Activated naive CD4-positive, alpha-beta T cell treated with anti-CD3 and anti-CD28 coated beads, Interleukin-2, amount 10 ng/mL, durations not matched to agents 7 days and 5 days (primary cell): ENCODE measurements around the gene DECR2.
"Not testable (repeated sequence)": the region's sequence is repeated elsewhere in the genome, so short reads cannot be mapped to it uniquely, and the experiment has no call there.

Source experiments
- CTCF ChIA-PET: fragments of 350-600 bp; sonication (Branson Sonifier 250); formaldehyde crosslinking; loops from one replicate; lab custom pipeline; 2021; ENCODE audit warnings: antibody characterized with exemption; lab: Charles Lee
- DNase-seq: peaks from one replicate; pipeline ENCODE4 v3.0.0-alpha.2; 2020
- H3K27ac Mint-ChIP-seq: one replicate; pipeline ENCODE4 v1.8.0; 2021; ENCODE audit warnings: mild to moderate bottlenecking, moderate library complexity, mixed read lengths
- H3K27me3 Mint-ChIP-seq: one replicate; pipeline ENCODE4 v1.8.0; 2021; ENCODE audit warnings: mild to moderate bottlenecking, mixed read lengths
- H3K36me3 Mint-ChIP-seq: one replicate; pipeline ENCODE4 v1.8.0; 2021; ENCODE audit warnings: mixed read lengths
- H3K4me1 Mint-ChIP-seq: one replicate; pipeline ENCODE4 v1.8.0; 2021; ENCODE audit warnings: mixed read lengths
- H3K4me3 Mint-ChIP-seq: one replicate; pipeline ENCODE4 v1.8.0; 2021; ENCODE audit warnings: mild to moderate bottlenecking, moderate library complexity, mixed read lengths
- H3K9me3 Mint-ChIP-seq: one replicate; pipeline ENCODE4 v1.8.0; 2021; ENCODE audit warnings: mixed read lengths

Gene DECR2

DNA sequence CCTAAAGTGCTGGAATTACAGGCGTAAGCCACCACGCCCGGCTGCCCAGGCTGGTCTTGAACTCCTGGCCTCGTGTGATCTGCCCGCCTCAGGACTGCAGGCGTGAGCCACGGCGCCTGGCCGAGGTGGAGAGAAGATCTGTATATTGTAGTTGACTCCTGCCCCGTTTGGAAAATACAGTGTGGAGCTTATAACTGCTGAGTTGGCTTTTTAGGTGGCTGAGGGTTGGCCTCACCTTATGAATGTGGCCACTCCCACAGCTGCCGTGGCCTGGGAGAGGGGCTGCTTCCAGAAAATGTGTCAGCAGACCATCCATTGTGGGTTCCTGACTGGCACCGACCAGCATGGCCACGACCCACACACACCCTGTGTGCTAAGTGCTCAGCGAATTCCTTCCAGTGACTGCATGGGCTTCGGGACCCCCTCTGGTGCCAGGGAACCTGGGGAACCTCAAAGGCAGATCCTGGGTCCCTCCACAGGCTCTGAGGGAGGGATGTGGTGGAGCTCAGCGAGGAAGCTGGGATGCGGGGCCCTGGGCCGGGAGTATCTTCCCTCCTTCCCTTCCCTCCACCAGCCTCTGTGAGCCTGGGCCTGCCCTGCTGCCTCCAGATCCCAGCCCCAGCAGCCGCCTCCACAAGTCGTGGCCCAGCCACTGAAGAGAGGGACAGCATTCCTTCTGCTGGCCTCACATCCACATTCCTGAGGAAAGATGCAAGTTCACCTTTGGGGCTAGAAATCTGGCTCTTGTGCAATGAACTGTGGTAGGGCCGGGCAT lies 12.9 kb downstream of the DECR2 start:
- no peaks in the 10 kb centered on the region for H3K27me3 Mint-ChIP-seq
- CTCF ChIA-PET, result interaction anchor here (0.6 kb wide), 1 partner anchor 321 kb away, joined by 3 read pairs; no protein-coding TSS in a partner anchor

DNA sequence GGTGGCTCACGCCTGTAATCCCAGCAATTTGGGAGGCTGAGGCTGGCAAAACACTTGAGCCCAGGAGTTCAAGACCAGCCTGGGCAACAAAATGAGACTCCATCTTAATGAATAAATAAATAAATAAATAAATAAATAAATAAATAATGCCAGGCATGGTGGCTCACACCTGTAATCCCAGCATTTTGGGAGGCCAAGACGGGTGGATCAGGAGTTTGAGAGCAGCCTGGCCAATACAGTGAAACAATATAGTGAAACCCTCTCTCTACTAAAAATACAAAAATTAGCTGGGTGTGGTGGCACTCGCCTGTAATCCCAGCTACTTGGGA lies 13.4 kb downstream of the DECR2 start:
- H3K4me1 Mint-ChIP-seq, H3K4me3 Mint-ChIP-seq, H3K27me3 Mint-ChIP-seq, H3K9me3 Mint-ChIP-seq, H3K27ac Mint-ChIP-seq, DNase-seq, CTCF ChIA-PET, H3K36me3 Mint-ChIP-seq: not testable (repeated sequence)

More for the DNA sequence above, 12.9 kb downstream of the DECR2 start:
- DNase-seq, result no peak
- Mint-ChIP-seq H3K9me3 (no peaks in the 10 kb centered on the region), H3K27ac (no peak overlapping the region), H3K36me3 (no peaks in the 10 kb centered on the region), H3K4me1 (no peaks in the 10 kb centered on the region), H3K4me3 (no peak overlapping the region)

DNA sequence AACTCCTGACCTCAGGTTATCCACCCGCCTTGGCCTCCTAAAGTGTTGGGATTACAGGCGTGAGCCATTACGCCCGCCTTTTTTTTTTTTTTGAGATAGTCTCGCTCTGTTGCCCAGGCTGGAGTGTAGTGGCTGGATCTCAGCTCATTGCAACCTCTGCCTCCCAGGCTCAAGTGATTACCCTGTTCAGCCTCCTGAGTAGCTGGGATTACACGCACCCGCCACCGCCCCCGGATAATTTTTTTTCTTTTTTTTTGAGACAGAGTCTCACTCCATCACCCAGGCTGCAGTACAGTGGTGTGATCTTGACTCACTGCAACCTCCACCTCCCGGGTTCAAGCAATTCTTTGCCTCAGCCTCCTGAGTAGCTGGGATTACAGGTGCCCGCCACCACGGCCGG lies 20.5 kb downstream of the DECR2 start:
- H3K4me3 Mint-ChIP-seq, DNase-seq, H3K27ac Mint-ChIP-seq, CTCF ChIA-PET, H3K9me3 Mint-ChIP-seq, H3K36me3 Mint-ChIP-seq: not testable (repeated sequence)
- Mint-ChIP-seq H3K27me3 (peaks cover 45% of the 10 kb centered on the region), H3K4me1 (peaks cover 16% of the 10 kb centered on the region)

DNA sequence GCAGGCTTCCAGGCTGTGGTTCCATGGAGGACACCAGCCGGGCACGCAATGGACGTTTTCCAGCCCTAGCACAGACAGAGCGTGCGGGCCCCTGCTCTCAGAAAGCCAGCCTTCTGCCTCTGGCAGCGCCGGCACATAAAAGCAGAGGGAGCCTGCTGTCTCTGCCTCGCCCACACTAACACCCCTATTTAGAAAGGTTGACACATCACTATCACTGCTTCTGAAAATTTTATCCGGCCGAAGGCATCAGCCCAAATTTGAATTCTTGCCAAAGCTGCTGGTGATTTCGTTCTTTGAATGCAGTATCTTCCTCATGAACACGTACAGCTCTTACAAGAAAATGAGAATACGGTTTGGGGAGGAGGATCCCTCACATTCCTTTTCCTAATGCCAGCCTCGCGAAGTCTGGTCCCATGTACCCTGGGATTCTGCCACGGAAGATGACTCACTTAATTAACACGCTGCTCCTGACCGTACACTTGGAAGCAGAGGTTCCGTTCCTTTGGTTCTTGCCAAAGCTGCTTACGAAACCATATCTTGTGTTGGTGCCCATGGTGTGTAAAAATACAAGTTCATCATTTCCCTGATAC lies 22.4 kb downstream of the DECR2 start:
- DNase-seq, result no peak
- CTCF ChIA-PET, result no interaction called here
- no peaks in the 10 kb centered on the region for H3K9me3 Mint-ChIP-seq

DNA sequence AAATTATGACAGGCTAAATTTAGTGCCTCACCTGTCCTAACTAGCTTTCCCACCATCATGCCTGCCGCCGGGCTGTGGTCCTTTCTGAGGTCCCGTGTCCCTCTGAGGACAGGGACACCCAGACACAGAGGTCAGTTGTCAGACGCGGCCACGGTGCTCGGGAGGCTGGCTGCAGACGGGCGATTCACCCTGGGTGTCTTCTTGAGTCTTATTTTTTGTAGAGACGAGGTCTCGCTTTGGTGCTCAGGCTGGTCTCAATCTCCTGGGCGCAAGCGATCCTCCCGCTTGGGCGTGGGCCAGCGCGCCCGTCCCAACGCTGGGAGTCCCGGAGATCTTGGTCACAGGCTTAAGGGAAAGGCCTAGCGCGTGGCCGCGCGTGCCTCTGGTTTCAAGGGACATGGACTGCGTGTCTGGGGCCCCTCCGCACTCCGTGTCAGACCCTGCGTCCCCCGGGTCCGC lies 23.0 kb downstream of the DECR2 start:
- Mint-ChIP-seq H3K27me3 (peaks cover 50% of the 10 kb centered on the region), H3K4me3 (peak overlapping the region; percentile 82)
- no peak for DNase-seq

More for the DNA sequence above, 22.4 kb downstream of the DECR2 start:
- H3K27ac Mint-ChIP-seq, result no peak overlapping the region
- H3K4me3 Mint-ChIP-seq, result peak overlapping the region; percentile 82
- H3K27me3 Mint-ChIP-seq, result peaks cover 50% of the 10 kb centered on the region
- no peaks in the 10 kb centered on the region for H3K36me3 Mint-ChIP-seq
- peaks cover 30% of the 10 kb centered on the region for H3K4me1 Mint-ChIP-seq

DNA sequence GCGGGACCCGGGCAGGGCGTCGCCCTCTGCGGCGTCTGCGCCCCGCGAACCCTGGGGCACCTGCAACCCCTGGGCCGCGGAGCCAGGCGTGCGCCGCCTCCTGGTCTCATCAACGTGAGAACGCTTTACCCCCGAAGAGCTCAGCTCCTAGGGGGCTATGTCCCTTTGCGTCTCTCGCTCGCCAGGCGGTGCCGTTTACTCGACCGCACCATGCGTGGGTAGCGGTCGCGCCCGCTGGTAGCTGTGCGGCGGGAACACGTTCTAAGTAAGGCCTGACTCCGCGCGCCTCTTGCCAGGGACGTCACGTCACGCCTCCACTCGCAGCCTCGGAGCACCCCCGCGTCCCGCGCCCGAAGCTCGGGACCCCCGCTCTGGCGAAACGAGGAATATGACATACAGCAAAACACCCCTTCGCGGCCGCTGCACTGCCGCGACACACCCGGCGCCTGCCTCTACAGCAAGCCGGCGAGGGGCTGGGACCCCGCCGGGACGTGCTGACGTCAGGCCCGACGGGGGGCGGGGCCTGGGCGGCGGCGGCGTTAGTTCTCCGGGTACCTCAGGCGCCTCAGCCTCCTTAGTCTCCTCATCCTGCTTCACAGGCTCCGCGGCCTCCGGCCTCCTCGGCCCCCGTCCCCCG lies 23.5 kb downstream of the DECR2 start, which contains the start of gene RAB11FIP3:
Gene RAB11FIP3, plus strand, starts transcription at position 568 of the 637 bp plus-strand sequence. CDS start 358 bp downstream, outside the sequence.
- CTCF ChIA-PET, result interaction anchor here (0.6 to 1.0 kb wide), 2 partner anchors 42 to 70 kb away, joined by 3 to 4 read pairs; no protein-coding TSS in a partner anchor
- Mint-ChIP-seq H3K4me1 (peaks cover 30% of the 10 kb centered on the region), H3K27ac (peak within 1 kb of the TSS; percentile 84), H3K4me3 (peak within 1 kb of the TSS; percentile 82), H3K27me3 (peaks cover 50% of the 10 kb centered on the region), H3K9me3 (no peaks in the 10 kb centered on the region), H3K36me3 (peaks cover 3% of the 10 kb centered on the region)
- DNase-seq, result peak; percentile 89

More for the DNA sequence above, 23.0 kb downstream of the DECR2 start:
- Mint-ChIP-seq H3K4me1 (peaks cover 30% of the 10 kb centered on the region), H3K27ac (no peak overlapping the region), H3K9me3 (no peaks in the 10 kb centered on the region), H3K36me3 (no peaks in the 10 kb centered on the region)
- CTCF ChIA-PET, result interaction anchor here (0.6 to 1.0 kb wide), 2 partner anchors 41 to 71 kb away, joined by 3 to 4 read pairs; no protein-coding TSS in a partner anchor

DNA sequence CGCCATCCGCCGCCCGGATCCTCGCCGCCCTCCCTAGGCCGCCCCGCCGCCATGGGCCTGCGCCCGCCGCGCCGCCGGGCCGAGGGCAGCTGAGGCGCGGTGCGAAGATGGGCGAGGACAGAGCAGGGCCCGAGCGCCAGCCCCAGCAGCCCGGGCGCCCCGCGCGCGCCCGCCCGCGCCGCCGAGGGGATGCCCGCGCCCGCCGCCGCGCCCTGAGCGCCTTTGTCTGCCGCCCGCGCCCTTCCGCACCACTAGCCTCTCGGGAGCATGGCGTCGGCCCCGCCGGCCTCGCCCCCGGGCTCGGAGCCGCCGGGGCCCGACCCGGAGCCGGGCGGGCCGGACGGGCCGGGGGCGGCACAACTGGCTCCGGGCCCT lies 24.0 kb downstream of the DECR2 start:
- Mint-ChIP-seq H3K9me3 (no peaks in the 10 kb centered on the region), H3K36me3 (peaks cover 3% of the 10 kb centered on the region), H3K4me3 (peak overlapping the region; percentile 82), H3K27ac (peak overlapping the region; percentile 45), H3K4me1 (peaks cover 30% of the 10 kb centered on the region), H3K27me3 (peaks cover 47% of the 10 kb centered on the region)
- CTCF ChIA-PET, result no interaction called here
- no peak for DNase-seq

DNA sequence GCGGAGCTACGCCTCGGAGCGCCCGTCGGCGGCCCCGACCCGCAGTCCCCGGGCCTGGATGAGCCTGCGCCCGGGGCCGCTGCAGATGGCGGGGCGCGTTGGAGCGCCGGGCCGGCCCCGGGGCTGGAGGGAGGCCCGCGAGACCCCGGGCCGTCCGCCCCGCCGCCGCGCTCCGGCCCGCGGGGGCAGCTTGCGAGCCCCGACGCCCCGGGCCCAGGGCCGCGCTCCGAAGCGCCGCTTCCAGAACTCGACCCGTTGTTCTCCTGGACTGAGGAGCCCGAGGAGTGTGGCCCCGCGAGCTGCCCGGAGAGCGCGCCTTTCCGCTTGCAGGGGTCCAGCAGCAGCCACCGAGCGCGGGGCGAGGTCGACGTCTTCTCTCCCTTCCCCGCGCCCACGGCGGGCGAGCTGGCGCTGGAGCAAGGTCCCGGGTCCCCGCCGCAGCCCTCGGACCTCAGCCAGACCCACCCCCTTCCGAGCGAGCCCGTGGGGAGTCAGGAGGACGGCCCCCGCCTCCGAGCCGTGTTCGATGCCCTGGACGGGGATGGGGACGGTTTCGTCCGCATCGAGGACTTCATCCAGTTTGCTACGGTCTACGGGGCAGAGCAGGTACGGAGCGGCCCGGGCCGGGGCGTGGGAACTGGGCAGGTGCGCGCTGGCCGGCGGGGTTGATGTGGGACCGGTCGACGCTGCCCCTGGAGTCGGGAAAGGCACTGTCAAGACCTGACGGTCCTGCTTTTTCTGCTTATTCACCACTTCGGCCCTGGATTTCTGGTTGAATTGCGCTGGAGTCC lies 24.6 kb downstream of the DECR2 start:
- H3K4me3 Mint-ChIP-seq, result peak overlapping the region; percentile 80
- H3K4me1 Mint-ChIP-seq, result peaks cover 30% of the 10 kb centered on the region
- H3K36me3 Mint-ChIP-seq, result peaks cover 3% of the 10 kb centered on the region
- peak; percentile 30 for DNase-seq
- peaks cover 45% of the 10 kb centered on the region for H3K27me3 Mint-ChIP-seq
- H3K27ac Mint-ChIP-seq, result peak overlapping the region; percentile 58
- no peaks in the 10 kb centered on the region for H3K9me3 Mint-ChIP-seq
- CTCF ChIA-PET, result no interaction called here

DNA sequence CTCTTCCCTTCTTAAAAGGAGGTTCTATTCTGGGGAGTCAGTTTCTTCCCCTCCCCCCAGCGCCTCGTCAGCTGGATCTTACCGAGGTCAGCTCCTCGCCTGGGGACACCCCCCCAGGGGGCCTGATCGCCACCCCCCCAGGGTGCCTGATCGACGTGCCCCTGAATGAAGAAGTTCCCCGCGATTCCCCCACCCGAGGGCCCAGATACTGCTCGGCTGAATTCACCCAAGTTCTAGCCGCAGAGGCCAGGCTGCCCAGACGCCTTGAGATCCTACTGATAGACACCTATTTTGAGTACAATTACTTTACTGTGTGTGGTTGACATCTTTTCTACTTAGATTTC lies 25.2 kb downstream of the DECR2 start:
- Mint-ChIP-seq H3K4me1 (peaks cover 30% of the 10 kb centered on the region), H3K27me3 (peaks cover 45% of the 10 kb centered on the region), H3K9me3 (no peaks in the 10 kb centered on the region), H3K4me3 (peak overlapping the region; percentile 80), H3K36me3 (peaks cover 3% of the 10 kb centered on the region), H3K27ac (peak overlapping the region; percentile 58)
- CTCF ChIA-PET, result interaction anchor here (1.5 kb wide), 1 partner anchor 69 kb away, joined by 3 read pairs; no protein-coding TSS in a partner anchor
- DNase-seq, result peak; percentile 30

DNA sequence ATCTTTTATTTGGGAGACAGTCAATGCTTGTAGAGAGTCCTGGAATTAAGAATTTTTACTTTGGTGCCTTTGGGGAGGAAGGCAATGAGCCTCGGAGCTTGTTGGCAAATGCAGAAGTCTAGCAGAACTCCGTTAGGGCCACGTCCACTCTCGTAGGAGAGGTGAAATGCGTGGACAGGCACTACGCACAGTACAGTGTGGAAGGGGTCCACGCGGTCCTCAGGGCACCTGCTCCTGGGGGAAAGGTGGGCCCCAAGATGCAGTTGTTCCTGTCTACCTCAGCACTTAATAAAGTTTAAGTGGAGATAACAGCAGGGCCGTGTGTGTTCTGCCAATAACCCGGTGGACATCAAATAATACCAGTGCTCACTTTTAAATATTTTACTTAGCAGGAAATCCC lies 25.6 kb downstream of the DECR2 start:
- Mint-ChIP-seq H3K4me3 (peak overlapping the region; percentile 80), H3K36me3 (peaks cover 3% of the 10 kb centered on the region), H3K4me1 (peaks cover 30% of the 10 kb centered on the region), H3K27me3 (peaks cover 42% of the 10 kb centered on the region), H3K9me3 (no peaks in the 10 kb centered on the region), H3K27ac (no peak overlapping the region)
- CTCF ChIA-PET, result interaction anchor here (1.5 kb wide), 1 partner anchor 68 kb away, joined by 3 read pairs; no protein-coding TSS in a partner anchor
- DNase-seq, result no peak

DNA sequence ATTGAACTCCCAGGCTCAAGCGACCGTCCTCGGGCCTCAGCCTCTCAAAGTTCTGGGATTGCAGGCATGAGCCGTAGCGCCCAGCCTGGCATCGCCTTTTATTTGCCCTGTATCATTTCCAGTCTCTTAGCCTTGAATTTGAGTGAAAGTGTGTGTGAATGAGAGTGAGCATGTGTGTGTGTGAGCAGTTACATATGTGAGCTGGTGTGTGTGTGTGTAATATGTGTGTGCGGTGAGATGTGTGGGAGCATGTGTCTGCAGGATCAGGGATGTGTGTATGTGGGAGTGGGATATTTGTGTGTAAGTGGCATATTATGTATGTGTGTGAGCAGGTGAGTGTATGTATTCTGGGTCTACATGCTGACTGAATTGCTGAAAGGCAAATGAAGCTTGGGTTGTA lies 29.2 kb downstream of the DECR2 start:
- no peak overlapping the region for H3K27ac Mint-ChIP-seq
- no peak for DNase-seq
- peaks cover 15% of the 10 kb centered on the region for H3K27me3 Mint-ChIP-seq
- H3K4me1 Mint-ChIP-seq, result peaks cover 22% of the 10 kb centered on the region
- no peak overlapping the region for H3K4me3 Mint-ChIP-seq
- H3K9me3 Mint-ChIP-seq, result no peaks in the 10 kb centered on the region
- peaks cover 3% of the 10 kb centered on the region for H3K36me3 Mint-ChIP-seq
- CTCF ChIA-PET, result no interaction called here

DNA sequence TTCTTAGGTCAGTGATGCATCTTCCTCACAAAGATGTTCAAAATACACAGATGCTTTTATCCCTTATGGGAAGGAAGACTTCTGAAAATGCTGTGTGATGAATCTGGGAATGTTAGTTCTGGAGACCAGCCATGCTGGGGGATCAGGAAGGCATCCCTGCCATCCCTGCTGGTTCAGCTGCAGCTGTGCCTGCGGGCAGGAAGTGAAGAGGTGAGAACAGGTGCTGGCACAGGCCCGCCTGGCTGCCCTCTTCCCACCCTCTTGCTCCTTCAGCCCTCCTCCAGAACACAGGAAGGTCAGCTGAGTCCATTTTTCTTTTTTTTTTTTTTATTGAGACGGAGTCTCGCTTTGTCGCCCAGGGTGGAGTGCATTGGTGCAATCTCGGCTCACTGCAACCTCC lies 38.9 kb downstream of the DECR2 start:
- Mint-ChIP-seq H3K4me1 (peaks cover 2% of the 10 kb centered on the region), H3K27me3 (no peaks in the 10 kb centered on the region), H3K4me3 (no peak overlapping the region), H3K27ac (no peak overlapping the region), H3K36me3 (no peaks in the 10 kb centered on the region), H3K9me3 (no peaks in the 10 kb centered on the region)
- CTCF ChIA-PET, result no interaction called here
- DNase-seq, result no peak

DNA sequence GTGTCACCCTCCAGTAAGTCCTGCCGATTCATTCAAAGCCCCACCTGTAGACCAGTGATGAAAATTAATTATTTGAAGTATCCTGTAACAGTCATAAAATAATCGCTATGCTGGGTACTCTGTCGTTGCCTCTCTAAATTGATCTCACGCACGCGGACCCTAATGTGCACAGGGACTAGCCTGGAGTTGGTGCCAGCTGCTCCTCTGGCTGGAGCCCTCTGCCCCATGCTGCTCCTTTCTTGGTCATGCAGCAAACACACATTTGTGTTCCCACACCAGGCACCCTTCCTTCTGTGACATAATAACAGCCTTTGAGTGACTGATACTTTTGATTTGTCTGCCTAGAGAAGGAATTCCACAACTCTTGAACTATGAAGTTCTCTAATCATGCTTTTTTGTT lies 39.8 kb downstream of the DECR2 start:
- Mint-ChIP-seq H3K9me3 (no peaks in the 10 kb centered on the region), H3K27ac (no peak overlapping the region), H3K27me3 (no peaks in the 10 kb centered on the region), H3K36me3 (no peaks in the 10 kb centered on the region), H3K4me3 (no peak overlapping the region), H3K4me1 (peaks cover 2% of the 10 kb centered on the region)
- no peak for DNase-seq
- CTCF ChIA-PET, result no interaction called here

DNA sequence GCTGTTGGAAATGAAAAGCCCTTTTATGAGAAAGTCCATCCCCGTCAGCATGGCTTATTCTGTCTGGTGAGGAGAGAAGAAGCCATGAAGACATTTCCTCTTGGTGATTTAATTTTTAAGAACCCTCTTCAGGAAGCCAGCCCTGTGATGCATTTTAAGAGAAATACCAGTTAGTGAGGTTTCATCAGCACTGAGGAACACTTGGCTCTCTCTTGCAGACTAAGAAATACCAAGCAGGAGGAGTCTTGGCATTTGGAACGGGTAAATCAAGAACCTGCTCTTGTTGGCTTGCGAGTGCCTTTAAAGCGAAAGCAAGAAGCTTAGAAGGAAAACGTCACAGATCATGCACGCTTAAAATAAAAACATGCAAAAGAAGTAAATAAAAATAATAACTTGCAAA lies 41.3 kb downstream of the DECR2 start:
- Mint-ChIP-seq H3K36me3 (no peaks in the 10 kb centered on the region), H3K27ac (no peak overlapping the region), H3K27me3 (no peaks in the 10 kb centered on the region), H3K4me1 (peaks cover 2% of the 10 kb centered on the region), H3K4me3 (no peak overlapping the region), H3K9me3 (no peaks in the 10 kb centered on the region)
- CTCF ChIA-PET, result no interaction called here
- no peak for DNase-seq
